Endothelial cell of umbilical vein (primary cell): ENCODE measurements around the gene OCA2. TPM values are rescaled to one million over a fixed set of nuclear protein-coding genes. Genes with fewer than 3 reads are reported as not detected.
"Not testable (repeated sequence)": the region's sequence is repeated elsewhere in the genome, so short reads cannot be mapped to it uniquely, and the experiment has no call there.

ENCODE experiments used
- BruUV-seq: library from RNA; stranded (reverse); fragments of 400-500 nt; replicated peaks from 2 replicates; lab custom pipeline; 2021; lab: Mats Ljungman, UMichigan
- CTCF ChIA-PET: fragments of 300-600, 350-600 bp; sonication (Branson Sonifier 250); formaldehyde crosslinking; loops from one replicate; lab custom pipeline; 2021; ENCODE audit warnings: antibody characterized with exemption, inconsistent platforms; lab: Charles Lee
- POLR2A ChIA-PET: fragments of 300-600, 350-600 bp; sonication (Branson Sonifier 250); formaldehyde crosslinking; loops from one replicate; lab custom pipeline; 2021; ENCODE audit warnings: antibody characterized with exemption, inconsistent platforms; lab: Charles Lee
- DNase-seq: peaks from one replicate; pipeline ENCODE4 v3.0.0-alpha.2; 2011; ENCODE audit warnings: low read depth, low spot score
- FAIRE-seq: peaks from 2 replicates; lab custom pipeline; 2011; peaks lifted over from hg19 to GRCh38; lab: Jason Lieb, UNC
- H2AFZ ChIP-seq: 2 replicates; pipeline ENCODE4 v1.6.0; 2012; ENCODE audit warnings: low read depth, low read length, control low read depth, inconsistent platforms
- H3K27ac ChIP-seq: 2 replicates; pipeline ENCODE4 v1.5.1; 2011; ENCODE audit warnings: low read depth, mild to moderate bottlenecking, control low read depth, low read length, moderate library complexity; ENCODE audit not compliant: insufficient read depth
- H3K27me3 ChIP-seq, 2 experiments: 2 replicates each; pipeline versions ENCODE4 v1.6.0 to v1.6.1; 2011; ENCODE audit warnings: low read length in 2 of 2, mixed read lengths in 1 of 2; ENCODE audit not compliant: control insufficient read depth in 2 of 2, insufficient read depth in 2 of 2
- H3K36me3 ChIP-seq, 2 experiments: 2 replicates in 1 of 2; 3 replicates in 1 of 2; pipeline ENCODE4 v1.5.1; 2011; ENCODE audit warnings: low read length in 2 of 2, mild to moderate bottlenecking in 1 of 2, moderate library complexity in 1 of 2; ENCODE audit not compliant: control insufficient read depth in 2 of 2, insufficient read depth in 2 of 2; ENCODE audit errors: extremely low read depth in 1 of 2
- H3K4me1 ChIP-seq: 3 replicates; pipeline ENCODE4 v1.5.1; 2011; ENCODE audit warnings: mild to moderate bottlenecking, low read length; ENCODE audit not compliant: control insufficient read depth, insufficient read depth; ENCODE audit errors: extremely low read depth
- H3K4me2 ChIP-seq: 2 replicates; pipeline ENCODE4 v1.6.1; 2011; ENCODE audit warnings: low read length, control low read depth, mixed read lengths; ENCODE audit not compliant: insufficient read depth
- H3K4me3 ChIP-seq, 3 experiments: fragments of 200-600 bp in 1 of 3; sonication (generic), shearing (Covaris generic) in 1 of 3; replicated peaks in 1 of 3; 2 replicates each; pipeline ENCODE4 v1.5.1; 2011 to 2016; ENCODE audit warnings: control low read depth in 3 of 3, low read length in 3 of 3, mild to moderate bottlenecking in 2 of 3, inconsistent platforms in 1 of 3, low read depth in 1 of 3, moderate library complexity in 1 of 3; ENCODE audit not compliant: insufficient read depth in 1 of 3
- H3K79me2 ChIP-seq: 2 replicates; pipeline ENCODE4 v1.6.0; 2012; ENCODE audit warnings: low read length, inconsistent platforms; ENCODE audit not compliant: control insufficient read depth, insufficient read depth
- H3K9ac ChIP-seq: replicated peaks from 2 replicates; pipeline ENCODE3; 2011; ENCODE audit warnings: low read length, control low read depth; ENCODE audit not compliant: insufficient read depth; ENCODE audit errors: extremely low read depth
- H3K9me1 ChIP-seq: replicated peaks from 3 replicates; pipeline ENCODE4 v1.6.0; 2011; ENCODE audit warnings: mild to moderate bottlenecking, low read length; ENCODE audit not compliant: control insufficient read depth, insufficient read depth; ENCODE audit errors: extremely low read depth
- H3K9me3 ChIP-seq: replicated peaks from 2 replicates; pipeline ENCODE4 v1.5.1; 2012; ENCODE audit warnings: low read length, inconsistent platforms; ENCODE audit not compliant: control insufficient read depth, insufficient read depth
- H4K20me1 ChIP-seq: replicated peaks from 2 replicates; pipeline ENCODE3; 2011; ENCODE audit warnings: mild to moderate bottlenecking, low read length; ENCODE audit not compliant: control insufficient read depth, insufficient read depth; ENCODE audit errors: extremely low read depth
- JUN ChIP-seq: IDR thresholded peaks from 2 replicates; pipeline ENCODE4 v1.6.1; 2011; ENCODE audit warnings: borderline replicate concordance, low read depth; ENCODE audit not compliant: insufficient read length, insufficient read depth
- MYC ChIP-seq: IDR thresholded peaks from one replicate; pipeline ENCODE4 v1.6.1; 2011; ENCODE audit warnings: mild to moderate bottlenecking, low read depth, low read length
- dilution Hi-C: fragments of 300-500 bp; cut with MboI; formaldehyde crosslinking; loops from one replicate; pipeline ENCODE4 v1.15.0; 2019; ENCODE audit warnings: low sequenced_read_pairs; ENCODE audit not compliant: extremely low pct_ligation_motif_present
- intact Hi-C: fragments of 100-400 bp; cut with micrococcal nuclease; formaldehyde crosslinking; loops from one replicate; pipeline ENCODE4 v1.10.0; 2022
- polyA plus RNA-seq, 4 experiments: library from polyadenylated mRNA; depleted of rRNA in 3 of 4; stranded (reverse) in 3 of 4; unstranded in 1 of 4; fragments of >200 nt; gene quantifications; 2 replicates each; pipeline versions ENCODE4 v1.2.1 to v1.2.3, GENCODE V29; 2011 to 2012; ENCODE audit warnings: missing spikeins in 1 of 4
- total RNA-seq: library from RNA; stranded (reverse); gene quantifications from 2 replicates; pipeline ENCODE4 v1.2.3, GENCODE V29; 2021
- TF ChIP-seq, protein P1 (sequence below): IDR thresholded peaks from 2 replicates; pipeline ENCODE4 v1.6.1; 2011; ENCODE audit not compliant: insufficient read depth, insufficient read length

OCA2 gene
- total and polyA plus RNA-seq, 2 donors (not counting 3 experiments of a cell fraction or from before 2014, with no cell fraction given) = not detected

DNA sequence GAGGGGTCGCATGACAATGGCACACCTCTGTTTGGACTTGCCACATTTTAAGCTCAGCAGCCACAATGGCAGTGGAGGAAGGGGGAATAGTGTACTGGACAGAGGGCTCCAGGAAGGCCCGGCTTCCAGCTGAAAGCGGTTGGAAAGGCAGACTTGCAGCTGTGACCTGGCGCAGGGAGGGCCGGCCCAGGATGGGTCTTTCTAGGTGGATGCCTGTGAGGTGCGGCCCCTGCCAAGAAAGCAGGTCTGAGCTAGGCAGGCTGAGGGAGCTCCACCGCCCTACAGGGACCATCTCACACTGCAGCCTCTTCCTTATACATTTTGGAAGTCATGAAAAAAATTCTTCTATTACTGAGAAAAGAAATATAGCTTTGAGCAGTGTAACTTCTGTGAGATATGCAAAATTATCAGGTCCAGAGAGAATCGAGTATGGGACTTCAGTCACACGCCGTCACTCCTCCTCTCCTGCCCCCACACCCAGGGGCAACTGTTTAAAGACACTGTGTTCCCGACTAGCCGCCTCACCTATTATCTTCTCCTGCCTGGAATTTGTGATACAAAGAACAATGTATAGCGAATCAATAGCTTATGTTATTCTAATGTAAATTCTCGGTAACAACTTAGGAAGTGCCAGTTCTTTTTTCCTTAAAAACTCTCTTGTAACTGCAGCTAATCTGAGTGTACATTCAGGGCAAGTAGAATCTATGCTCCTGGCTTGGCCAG, 331.0 kb downstream of the OCA2 start:
- no peak overlapping the region for H2AFZ ChIP-seq
- no peaks in the 10 kb centered on the region for H3K79me2 ChIP-seq
- no peak overlapping the region for H3K27ac ChIP-seq
- no peak overlapping the region for H3K9ac ChIP-seq
- H3K4me1 ChIP-seq = no peaks in the 10 kb centered on the region
- H3K9me1 ChIP-seq = no peaks in the 10 kb centered on the region
- intact Hi-C loops (no loop called here), dilution Hi-C loops (no loop called here)
- H3K36me3 ChIP-seq = no peaks in the 10 kb centered on the region
- H3K4me2 ChIP-seq = no peak overlapping the region
- no peak for FAIRE-seq
- H4K20me1 ChIP-seq = no peaks in the 10 kb centered on the region
- POLR2A ChIA-PET = no interaction called here
- no peaks in the 10 kb centered on the region for H3K27me3 ChIP-seq
- DNase-seq = no peak
- peaks cover 8% of the 10 kb centered on the region for H3K9me3 ChIP-seq
- CTCF ChIA-PET = no interaction called here
- BruUV-seq = no TSS peak
- TF ChIP-seq, protein P1, sequence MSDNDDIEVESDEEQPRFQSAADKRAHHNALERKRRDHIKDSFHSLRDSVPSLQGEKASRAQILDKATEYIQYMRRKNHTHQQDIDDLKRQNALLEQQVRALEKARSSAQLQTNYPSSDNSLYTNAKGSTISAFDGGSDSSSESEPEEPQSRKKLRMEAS = no peak
- no peak for TF ChIP-seq MYC
- no peak for TF ChIP-seq JUN
- H3K4me3 ChIP-seq = no peak overlapping the region

DNA sequence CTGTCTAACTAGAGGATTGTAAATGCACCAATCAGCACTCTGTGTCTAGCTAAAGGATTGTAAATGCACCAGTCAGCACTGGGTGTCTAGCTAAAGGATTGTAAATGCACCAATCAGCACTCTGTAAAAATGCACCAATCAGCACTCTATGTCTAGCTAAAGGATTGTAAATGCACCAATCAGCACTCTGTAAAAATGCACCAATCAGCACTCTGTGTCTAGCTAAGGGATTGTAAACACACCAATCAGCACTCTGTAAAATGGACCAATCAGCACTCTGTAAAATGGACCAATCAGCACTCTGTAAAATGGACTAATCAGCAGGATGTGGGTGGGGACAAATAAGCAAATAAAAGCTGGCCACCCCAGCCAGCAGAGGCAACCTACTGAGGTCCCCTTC, 331.7 kb downstream of the OCA2 start:
- dilution Hi-C loops, BruUV-seq, H2AFZ ChIP-seq, H3K4me3 ChIP-seq, H3K9me1 ChIP-seq, H3K9ac ChIP-seq, FAIRE-seq, DNase-seq, H3K79me2 ChIP-seq, H3K4me2 ChIP-seq, H3K27me3 ChIP-seq, H3K36me3 ChIP-seq, H3K9me3 ChIP-seq, H3K27ac ChIP-seq, POLR2A ChIA-PET, H4K20me1 ChIP-seq, H3K4me1 ChIP-seq, CTCF ChIA-PET, intact Hi-C loops: not testable (repeated sequence)
